HEK293T (cell line): ENCODE results near the gene KCTD8.

ENCODE experiments used
- CTCF ChIA-PET: fragments of 350-600 bp; formaldehyde crosslinking; extraction: SDS; loops from one replicate; lab custom pipeline; 2021; ENCODE audit warnings: antibody characterized with exemption, inconsistent platforms; lab: Yijun Ruan, JAX
- POLR2A ChIA-PET: fragments of 350-600 bp; formaldehyde crosslinking; extraction: SDS; loops from one replicate; lab custom pipeline; 2020; ENCODE audit warnings: antibody characterized with exemption, inconsistent platforms; lab: Yijun Ruan, JAX
- DNase-seq: peaks from one replicate; pipeline ENCODE4 v3.0.0; 2012; ENCODE audit warnings: mixed read lengths; ENCODE audit errors: extremely low spot score
- ARNT ChIP-seq: fragments of 450-650 bp; IDR thresholded peaks from 2 replicates; pipeline ENCODE4 v1.6.1; 2017; ENCODE audit warnings: mild to moderate bottlenecking
- BHLHE40 ChIP-seq: fragments of 450-650 bp; IDR thresholded peaks from 2 replicates; pipeline ENCODE4 v1.6.1; 2016; ENCODE audit warnings: mild to moderate bottlenecking, moderate library complexity, borderline replicate concordance
- CTBP1 ChIP-seq: fragments of 450-650 bp; IDR thresholded peaks from 2 replicates; pipeline ENCODE4 v1.6.1; 2016; ENCODE audit warnings: borderline replicate concordance
- ELF4 ChIP-seq: fragments of 450-650 bp; IDR thresholded peaks from 2 replicates; pipeline ENCODE4 v1.6.1; 2017; ENCODE audit warnings: antibody characterized with exemption
- FOXA1 ChIP-seq: fragments of 450-650 bp; IDR thresholded peaks from 2 replicates; pipeline ENCODE4 v1.6.1; 2016; ENCODE audit warnings: mild to moderate bottlenecking
- FOXM1 ChIP-seq: fragments of 450-650 bp; IDR thresholded peaks from 2 replicates; pipeline ENCODE4 v1.6.1; 2017; ENCODE audit warnings: mild to moderate bottlenecking, borderline replicate concordance
- HDGF ChIP-seq: fragments of 450-650 bp; IDR thresholded peaks from 2 replicates; pipeline ENCODE4 v1.6.1; 2017; ENCODE audit warnings: antibody characterized with exemption, borderline replicate concordance
- L3MBTL2 ChIP-seq: fragments of 450-650 bp; conservative IDR thresholded peaks from 2 replicates; pipeline ENCODE4 v1.6.1; 2016; ENCODE audit warnings: mild to moderate bottlenecking
- LEF1 ChIP-seq: fragments of 450-650 bp; IDR thresholded peaks from 2 replicates; pipeline ENCODE4 v1.6.1; 2017; ENCODE audit warnings: mild to moderate bottlenecking, borderline replicate concordance
- NFRKB ChIP-seq: fragments of 450-650 bp; IDR thresholded peaks from 2 replicates; pipeline ENCODE4 v1.6.1; 2016; ENCODE audit warnings: mild to moderate bottlenecking, moderate library complexity
- SP1 ChIP-seq: fragments of 450-650 bp; IDR thresholded peaks from 2 replicates; pipeline ENCODE4 v1.6.1; 2017
- SUZ12 ChIP-seq: fragments of 450-650 bp; IDR thresholded peaks from 2 replicates; pipeline ENCODE4 v1.6.1; 2016; ENCODE audit warnings: mild to moderate bottlenecking
- TARDBP ChIP-seq: fragments of 450-650 bp; IDR thresholded peaks from 2 replicates; pipeline ENCODE4 v1.6.1; 2016
- ZNF384 ChIP-seq: fragments of 450-650 bp; IDR thresholded peaks from 2 replicates; pipeline ENCODE4 v1.6.1; 2016
- TF ChIP-seq, protein P1 (sequence below): fragments of 450-650 bp; IDR thresholded peaks from 2 replicates; pipeline ENCODE4 v1.6.1; 2016

The KCTD8 gene

DNA sequence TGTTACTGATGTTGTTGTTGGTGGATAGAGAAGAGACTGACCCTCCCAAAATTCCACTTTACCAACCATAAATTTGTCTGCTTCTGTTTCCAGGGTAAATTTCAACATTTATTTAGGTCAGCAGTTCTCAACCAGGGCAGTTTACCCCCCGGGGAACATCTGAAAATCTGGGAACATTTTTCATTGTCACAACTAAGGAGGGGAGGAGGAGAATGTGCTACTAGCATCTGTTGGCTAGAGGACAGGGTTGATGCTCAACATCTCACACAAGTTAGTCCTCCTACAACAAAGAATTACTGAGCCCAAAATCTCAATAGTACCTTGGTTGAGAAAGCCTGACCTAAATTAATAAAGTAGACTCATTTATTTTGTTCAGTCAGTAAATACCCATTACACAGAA, 25.7 kb downstream of the KCTD8 start:
- ChIA-PET POLR2A (no interaction called here), CTCF (no interaction called here)
- no peak for DNase-seq
- TF ChIP-seq L3MBTL2 (no peak), HDGF (no peak), CTBP1 (no peak), SUZ12 (no peak), ZNF384 (no peak), BHLHE40 (no peak), SP1 (no peak), ELF4 (no peak), FOXM1 (no peak), FOXA1 (no peak), ARNT (no peak), LEF1 (no peak), NFRKB (no peak), TARDBP (no peak)
- TF ChIP-seq, protein P1, sequence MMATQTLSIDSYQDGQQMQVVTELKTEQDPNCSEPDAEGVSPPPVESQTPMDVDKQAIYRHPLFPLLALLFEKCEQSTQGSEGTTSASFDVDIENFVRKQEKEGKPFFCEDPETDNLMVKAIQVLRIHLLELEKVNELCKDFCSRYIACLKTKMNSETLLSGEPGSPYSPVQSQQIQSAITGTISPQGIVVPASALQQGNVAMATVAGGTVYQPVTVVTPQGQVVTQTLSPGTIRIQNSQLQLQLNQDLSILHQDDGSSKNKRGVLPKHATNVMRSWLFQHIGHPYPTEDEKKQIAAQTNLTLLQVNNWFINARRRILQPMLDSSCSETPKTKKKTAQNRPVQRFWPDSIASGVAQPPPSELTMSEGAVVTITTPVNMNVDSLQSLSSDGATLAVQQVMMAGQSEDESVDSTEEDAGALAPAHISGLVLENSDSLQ: no peak

DNA sequence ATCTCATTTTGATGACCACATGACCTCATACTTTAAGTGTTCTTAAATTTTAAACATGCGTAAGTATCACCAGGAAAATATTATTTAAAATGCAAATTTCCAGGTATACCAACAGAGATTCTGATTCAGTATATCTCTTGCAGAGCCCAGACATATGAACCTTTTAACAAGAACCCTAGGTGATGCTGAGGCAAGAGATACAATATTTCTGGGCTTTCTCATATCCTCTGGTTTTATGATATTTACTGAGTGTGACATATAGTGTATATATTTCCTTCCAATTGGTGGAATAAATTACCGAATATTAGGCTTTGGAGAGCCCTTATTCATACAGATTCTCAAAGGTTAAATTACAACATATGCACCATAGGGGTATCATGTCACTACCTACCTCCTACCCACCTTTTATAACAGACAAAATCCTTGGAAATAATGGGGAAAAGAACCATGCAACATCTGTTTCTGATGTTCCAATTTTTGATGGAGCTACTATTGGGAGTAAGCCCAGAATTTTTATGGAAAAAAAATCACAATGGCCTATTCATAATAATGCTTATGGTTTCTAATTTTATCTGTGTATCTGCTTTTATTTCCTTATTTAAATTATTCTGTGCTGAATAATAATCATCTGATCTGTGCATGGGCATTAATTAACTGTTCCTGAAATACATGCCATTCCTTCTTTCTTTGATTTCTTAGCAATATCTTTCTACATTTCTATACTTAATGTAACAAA, 27.1 kb downstream of the KCTD8 start:
- ChIA-PET POLR2A (no interaction called here), CTCF (no interaction called here)
- TF ChIP-seq HDGF: no peak
- TF ChIP-seq, protein P1: no peak
- no peak for TF ChIP-seq L3MBTL2
- no peak for DNase-seq

- CTCF ChIA-PET: no interaction called here
- POLR2A ChIA-PET: no interaction called here
- no peak for DNase-seq
- TF ChIP-seq, protein P1: no peak
- TF ChIP-seq TARDBP: no peak
- TF ChIP-seq ZNF384: no peak
- TF ChIP-seq SUZ12: no peak
- no peak for TF ChIP-seq NFRKB
- no peak for TF ChIP-seq FOXA1
Observed at GRCh38 chr4:44415251-44415650, 33.4 kb downstream of the KCTD8 start.

- ChIA-PET CTCF (no interaction called here), POLR2A (interaction anchor here (0.7 kb wide), 1 partner anchor 96 kb away, joined by 3 read pairs; no protein-coding TSS in a partner anchor)
- DNase-seq: no peak
- TF ChIP-seq, protein P1: no peak
- TF ChIP-seq FOXM1: no peak
- TF ChIP-seq BHLHE40: no peak
- TF ChIP-seq NFRKB: no peak
Observed at GRCh38 chr4:44368413-44369167, 80.0 kb downstream of the KCTD8 start.

DNA sequence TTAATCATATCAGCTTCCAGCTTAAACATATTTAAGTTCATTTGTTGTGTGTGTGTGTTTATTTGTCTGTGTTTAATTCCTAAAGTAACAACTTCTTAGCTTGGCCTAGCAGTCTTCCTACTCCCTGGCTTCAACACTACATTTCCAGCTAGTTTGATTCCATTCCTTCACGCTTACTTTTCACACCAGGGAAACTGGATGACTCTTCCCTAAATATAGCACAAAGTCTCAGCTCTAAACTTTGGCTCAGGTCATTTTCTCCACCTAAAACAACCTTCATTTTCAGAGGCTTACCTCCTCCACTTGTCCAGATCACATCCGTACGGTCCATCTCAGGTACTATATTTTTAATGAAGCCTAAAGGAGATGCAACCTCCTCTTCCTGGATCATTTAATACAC, 94.4 kb downstream of the KCTD8 start:
- no peak for TF ChIP-seq TARDBP
- no peak for TF ChIP-seq HDGF
- TF ChIP-seq NFRKB: no peak
- no peak for TF ChIP-seq L3MBTL2
- TF ChIP-seq FOXM1: no peak
- TF ChIP-seq ELF4: no peak
- TF ChIP-seq BHLHE40: no peak
- TF ChIP-seq ZNF384: no peak
- TF ChIP-seq, protein P1: no peak
- no peak for TF ChIP-seq ARNT
- no peak for TF ChIP-seq CTBP1
- DNase-seq: no peak
- CTCF ChIA-PET: no interaction called here
- POLR2A ChIA-PET: no interaction called here
